ENCODE results near the gene SERF2. TPM values are rescaled to one million over a fixed set of nuclear protein-coding genes. Genes with fewer than 3 reads are reported as not detected.
"Not testable (repeated sequence)": the region's sequence is repeated elsewhere in the genome, so short reads cannot be mapped to it uniquely, and the experiment has no call there.

SERF2 gene
- polyA plus RNA-seq, 3 donors: 1,511 to 3,135 (median 2,483) TPM

GRCh38 chr15:43831519-43832052, 39.5 kb downstream of the SERF2 start:
- H3K27me3 ChIP-seq (ENCODE audit: control insufficient read depth in 2 of 2, insufficient read depth in 2 of 2, low read length in 2 of 2); H3K9me3 ChIP-seq (replicated peaks in 1 of 2; ENCODE audit: control insufficient read depth in 1 of 2, insufficient read depth in 1 of 2, low read length in 2 of 2); H3K9me3 Mint-ChIP-seq; H3K4me3 ChIP-seq (replicated peaks in 1 of 3; ENCODE audit: low read depth in 2 of 3, low read length in 3 of 3); H4K20me1 ChIP-seq (ENCODE audit: insufficient read depth, low read length); H3K9ac ChIP-seq (ENCODE audit: insufficient read depth, low read length, poor library complexity, severe bottlenecking); DNase-seq; H3K27me3 Mint-ChIP-seq (ENCODE audit: low read depth in 3 of 3); H3K4me3 Mint-ChIP-seq; intact Hi-C loops (cut with micrococcal nuclease); H3K4me2 ChIP-seq (replicated peaks; ENCODE audit: extremely low read depth, low read length, poor library complexity, severe bottlenecking): not testable (repeated sequence)
- Histone ChIP-seq H3K4me1 (ENCODE audit: control insufficient read depth in 1 of 2, insufficient read depth in 2 of 2, low read length in 2 of 2) (peaks cover 7 to 17% of the 10 kb centered on the region in 2 donors), H2AFZ (ENCODE audit: insufficient read depth, low read depth, low read length, poor library complexity, severe bottlenecking) (peak overlapping the region; percentile 6), H3K79me2 (ENCODE audit: insufficient read depth, low read length) (peaks cover 74% of the 10 kb centered on the region), H3K36me3 (replicated peaks in 1 of 2; ENCODE audit: control insufficient read depth in 1 of 2, insufficient read depth in 2 of 2, low read length in 2 of 2) (peaks cover 9 to 18% of the 10 kb centered on the region in 2 donors), H3K27ac (ENCODE audit: low read depth in 1 of 2, low read length in 2 of 2) (peak overlapping the region in 1 of 2 donors; percentile 15)
- Mint-ChIP-seq H3K36me3 (peaks cover 13 to 36% of the 10 kb centered on the region in 2 donors), H3K4me1 (peaks cover 22% of the 10 kb centered on the region), H3K27ac (peak overlapping the region in 2 of 7 donors; percentile 1 to 37)
- 100% methylated on average over 5 of the region's 14 CpGs for WGBS (ENCODE audit: insufficient coverage)

GRCh38 chr15:43832485-43832884, 40.4 kb downstream of the SERF2 start:
- Histone ChIP-seq H3K27ac (ENCODE audit: low read depth in 1 of 2, low read length in 2 of 2) (peak overlapping the region in 1 of 2 donors; percentile 15), H3K36me3 (replicated peaks in 1 of 2; ENCODE audit: control insufficient read depth in 1 of 2, insufficient read depth in 2 of 2, low read length in 2 of 2) (peaks cover 9 to 19% of the 10 kb centered on the region in 2 donors), H3K79me2 (ENCODE audit: insufficient read depth, low read length) (peaks cover 65% of the 10 kb centered on the region)
- H3K4me3 Mint-ChIP-seq; H3K4me3 ChIP-seq (replicated peaks in 1 of 3; ENCODE audit: low read depth in 2 of 3, low read length in 3 of 3); H3K9me3 ChIP-seq (replicated peaks in 1 of 2; ENCODE audit: control insufficient read depth in 1 of 2, insufficient read depth in 1 of 2, low read length in 2 of 2); H3K27me3 Mint-ChIP-seq (ENCODE audit: low read depth in 3 of 3); H3K4me2 ChIP-seq (replicated peaks; ENCODE audit: extremely low read depth, low read length, poor library complexity, severe bottlenecking); H3K9ac ChIP-seq (ENCODE audit: insufficient read depth, low read length, poor library complexity, severe bottlenecking); intact Hi-C loops (cut with micrococcal nuclease); H3K9me3 Mint-ChIP-seq; H3K27me3 ChIP-seq (ENCODE audit: control insufficient read depth in 2 of 2, insufficient read depth in 2 of 2, low read length in 2 of 2); H3K4me1 ChIP-seq (ENCODE audit: control insufficient read depth in 1 of 2, insufficient read depth in 2 of 2, low read length in 2 of 2); H4K20me1 ChIP-seq (ENCODE audit: insufficient read depth, low read length); DNase-seq; H2AFZ ChIP-seq (ENCODE audit: insufficient read depth, low read depth, low read length, poor library complexity, severe bottlenecking): not testable (repeated sequence)
- H3K36me3 Mint-ChIP-seq: peaks cover 16 to 36% of the 10 kb centered on the region in 2 donors
- H3K27ac Mint-ChIP-seq: peak overlapping the region in 4 of 7 donors; percentile 30 to 87 (median 46)
- WGBS (ENCODE audit: insufficient coverage): 100% methylated on average over 2 of the region's 6 CpGs
- peaks cover 15% of the 10 kb centered on the region for H3K4me1 Mint-ChIP-seq

DNA sequence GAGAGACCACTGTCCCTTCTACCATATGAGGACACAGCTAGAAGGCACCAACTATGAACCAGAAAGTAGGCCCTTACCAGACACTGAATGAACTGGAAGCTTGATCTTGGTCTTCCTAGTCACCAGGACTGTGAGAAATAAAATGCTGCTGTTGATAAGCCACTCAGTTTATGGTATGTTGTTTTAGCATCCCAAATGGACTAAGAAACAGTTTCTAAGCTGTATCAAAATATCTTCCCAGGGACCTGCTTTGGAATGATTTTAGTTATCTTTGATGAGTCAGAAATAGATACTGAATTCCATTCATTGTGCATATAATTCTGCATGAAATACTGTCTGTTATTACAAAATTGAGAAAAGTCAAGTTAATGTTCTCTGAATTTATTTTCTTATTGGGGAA, 53.3 kb downstream of the SERF2 start:
- Histone ChIP-seq H4K20me1 (ENCODE audit: insufficient read depth, low read length) (no peaks in the 10 kb centered on the region), H3K36me3 (replicated peaks in 1 of 2; ENCODE audit: control insufficient read depth in 1 of 2, insufficient read depth in 2 of 2, low read length in 2 of 2) (peaks cover 10 to 38% of the 10 kb centered on the region in 2 donors), H3K9ac (ENCODE audit: insufficient read depth, low read length, poor library complexity, severe bottlenecking) (no peak overlapping the region), H3K9me3 (replicated peaks in 1 of 2; ENCODE audit: control insufficient read depth in 1 of 2, insufficient read depth in 1 of 2, low read length in 2 of 2) (no peaks in the 10 kb centered on the region), H3K27ac (ENCODE audit: low read depth in 1 of 2, low read length in 2 of 2) (no peak overlapping the region), H3K4me3 (replicated peaks in 1 of 3; ENCODE audit: low read depth in 2 of 3, low read length in 3 of 3) (no peak overlapping the region), H3K4me1 (ENCODE audit: control insufficient read depth in 1 of 2, insufficient read depth in 2 of 2, low read length in 2 of 2) (no peaks in the 10 kb centered on the region), H3K27me3 (ENCODE audit: control insufficient read depth in 2 of 2, insufficient read depth in 2 of 2, low read length in 2 of 2) (no peaks in the 10 kb centered on the region), H2AFZ (ENCODE audit: insufficient read depth, low read depth, low read length, poor library complexity, severe bottlenecking) (no peak overlapping the region), H3K79me2 (ENCODE audit: insufficient read depth, low read length) (no peaks in the 10 kb centered on the region), H3K4me2 (replicated peaks; ENCODE audit: extremely low read depth, low read length, poor library complexity, severe bottlenecking) (no peak overlapping the region)
- Mint-ChIP-seq H3K36me3 (peaks cover 17 to 60% of the 10 kb centered on the region in 2 donors), H3K4me1 (no peaks in the 10 kb centered on the region), H3K27me3 (ENCODE audit: low read depth in 3 of 3) (peaks cover 0 to 1% (median 0%) of the 10 kb centered on the region in 3 donors), H3K4me3 (no peak overlapping the region), H3K27ac (no peak overlapping the region), H3K9me3 (no peaks in the 10 kb centered on the region)
- no peak for TF ChIP-seq CTCF (IDR thresholded peaks at IDR 0.05)
- DNase-seq: no peak
- intact Hi-C loops (cut with micrococcal nuclease): no loop called here
